IMR-90 (cell line): ENCODE data around the gene TFAP2A. TPM values are rescaled to one million over a fixed set of nuclear protein-coding genes. Genes with fewer than 3 reads are reported as not detected.

Experiments used
- ATAC-seq: fragments of 200-7000 bp; cut with Tn5 transposase; 2 replicates; pipeline ENCODE4 v1.9.1; 2020; ENCODE audit warnings: low read depth, mild to moderate bottlenecking, moderate library complexity
- BruUV-seq: library from RNA; stranded (reverse); fragments of 400-500 nt; replicated peaks from 2 replicates; lab custom pipeline; 2021; lab: Mats Ljungman, UMichigan
- CTCF ChIA-PET: fragments of 300-600 bp; formaldehyde crosslinking; extraction: SDS; loops from one replicate; lab custom pipeline; 2021; ENCODE audit warnings: antibody characterized with exemption; lab: Yijun Ruan, JAX
- POLR2A ChIA-PET: fragments of 300-600 bp; sonication (Branson Sonifier 250); formaldehyde crosslinking; loops from one replicate; lab custom pipeline; 2022; ENCODE audit warnings: antibody characterized with exemption; ENCODE audit not compliant: unreplicated experiment; lab: Charles Lee
- DNase-seq: peaks from one replicate; pipeline ENCODE4 v3.0.0; 2013
- H2AFZ ChIP-seq: replicated peaks from 2 replicates; pipeline ENCODE3; 2013; ENCODE audit warnings: low read length, mild to moderate bottlenecking; ENCODE audit not compliant: poor library complexity
- H2AK5ac ChIP-seq: 2 replicates; pipeline ENCODE4 v1.6.1; 2013; ENCODE audit warnings: low read depth, low read length, inconsistent platforms
- H2AK9ac ChIP-seq: replicated peaks from 2 replicates; pipeline ENCODE3; 2013; ENCODE audit warnings: mild to moderate bottlenecking, low read depth, low read length, moderate library complexity; ENCODE audit not compliant: poor library complexity
- H2BK120ac ChIP-seq: 2 replicates; pipeline ENCODE4 v1.6.1; 2013; ENCODE audit warnings: low read depth, low read length, inconsistent platforms
- H2BK15ac ChIP-seq: 3 replicates; pipeline ENCODE4 v1.6.1; 2013; ENCODE audit warnings: low read depth, low read length, inconsistent platforms
- H2BK20ac ChIP-seq: 2 replicates; pipeline ENCODE4 v1.6.1; 2013; ENCODE audit warnings: low read depth, mild to moderate bottlenecking, inconsistent platforms, low read length, moderate library complexity
- H2BK5ac ChIP-seq: 2 replicates; pipeline ENCODE4 v1.6.1; 2013; ENCODE audit warnings: mild to moderate bottlenecking, low read depth, low read length, inconsistent platforms; ENCODE audit not compliant: poor library complexity, severe bottlenecking
- H3K14ac ChIP-seq: replicated peaks from 2 replicates; pipeline ENCODE4 v1.6.1; 2013; ENCODE audit warnings: low read depth, low read length, inconsistent platforms
- H3K18ac ChIP-seq: 2 replicates; pipeline ENCODE4 v1.6.1; 2013; ENCODE audit warnings: low read depth, low read length, control low read depth
- H3K23ac ChIP-seq: 2 replicates; pipeline ENCODE4 v1.6.1; 2013; ENCODE audit warnings: low read depth, low read length, inconsistent platforms
- H3K27ac ChIP-seq: 2 replicates; pipeline ENCODE4 v1.5.1; 2013; ENCODE audit warnings: mild to moderate bottlenecking, control low read depth, low read length; ENCODE audit not compliant: insufficient read depth
- H3K27me3 ChIP-seq: 2 replicates; pipeline ENCODE4 v1.6.1; 2013; ENCODE audit warnings: low read length; ENCODE audit not compliant: control insufficient read depth, insufficient read depth
- H3K36me3 ChIP-seq: 2 replicates; pipeline ENCODE4 v1.6.1; 2013; ENCODE audit warnings: low read length, mixed read lengths; ENCODE audit not compliant: control insufficient read depth, insufficient read depth
- H3K4ac ChIP-seq: 2 replicates; pipeline ENCODE4 v1.6.1; 2013; ENCODE audit warnings: low read depth, low read length, inconsistent platforms
- H3K4me1 ChIP-seq: 2 replicates; pipeline ENCODE4 v1.6.1; 2013; ENCODE audit warnings: low read length, mixed read lengths; ENCODE audit not compliant: control insufficient read depth, insufficient read depth
- H3K4me2 ChIP-seq: 2 replicates; pipeline ENCODE4 v1.6.1; 2013; ENCODE audit warnings: low read depth, mild to moderate bottlenecking, control low read depth, low read length, moderate library complexity
- H3K4me3 ChIP-seq: 2 replicates; pipeline ENCODE4 v1.5.1; 2013; ENCODE audit warnings: low read depth, mild to moderate bottlenecking, control low read depth, low read length, moderate library complexity; ENCODE audit not compliant: insufficient read depth
- H3K56ac ChIP-seq: 2 replicates; pipeline ENCODE4 v1.6.1; 2013; ENCODE audit warnings: low read length, inconsistent platforms; ENCODE audit not compliant: insufficient read depth; ENCODE audit errors: extremely low read depth
- H3K79me1 ChIP-seq, 2 experiments: 2 replicates each; pipeline ENCODE4 v1.6.1; 2013; ENCODE audit warnings: low read length in 2 of 2, inconsistent platforms in 1 of 2, low read depth in 1 of 2
- H3K9ac ChIP-seq: 2 replicates; pipeline ENCODE4 v1.6.1; 2013; ENCODE audit warnings: low read depth, low read length, control low read depth
- H3K9me1 ChIP-seq: 2 replicates; pipeline ENCODE4 v1.6.1; 2013; ENCODE audit warnings: low read length, inconsistent platforms; ENCODE audit not compliant: insufficient read depth
- H3K9me3 ChIP-seq: 2 replicates; pipeline ENCODE4 v1.6.1; 2013; ENCODE audit warnings: low read length; ENCODE audit not compliant: control insufficient read depth, insufficient read depth
- H4K20me1 ChIP-seq: 2 replicates; pipeline ENCODE4 v1.6.1; 2013; ENCODE audit warnings: low read length, inconsistent platforms; ENCODE audit not compliant: insufficient read depth
- H4K5ac ChIP-seq: 2 replicates; pipeline ENCODE4 v1.6.1; 2013; ENCODE audit warnings: mild to moderate bottlenecking, low read depth, low read length, control low read depth
- H4K8ac ChIP-seq, 2 experiments: 2 replicates each; pipeline ENCODE4 v1.6.1; 2013; ENCODE audit warnings: low read depth in 2 of 2, low read length in 2 of 2, control low read depth in 1 of 2, inconsistent platforms in 1 of 2
- H4K91ac ChIP-seq: 2 replicates; pipeline ENCODE4 v1.6.1; 2013; ENCODE audit warnings: low read depth, low read length, inconsistent platforms; ENCODE audit not compliant: insufficient read depth
- CHD1 ChIP-seq: IDR thresholded peaks from 2 replicates; pipeline ENCODE4 v1.6.1; 2012; ENCODE audit warnings: low read depth, low read length, improper control_type of control experiment
- CTCF ChIP-seq: conservative IDR thresholded peaks from 2 replicates; pipeline ENCODE4 v1.5.1; 2012; ENCODE audit warnings: mild to moderate bottlenecking, low read depth, low read length, improper control_type of control experiment
- ELK1 ChIP-seq: fragments of 150-350 bp; IDR thresholded peaks from 2 replicates; pipeline ENCODE4 v1.6.1; 2016; ENCODE audit warnings: low read depth, mild to moderate bottlenecking, low read length, moderate library complexity, borderline replicate concordance
- FOS ChIP-seq: fragments of 150-350 bp; IDR thresholded peaks from 2 replicates; pipeline ENCODE4 v1.6.1; 2016; ENCODE audit warnings: low read depth, low read length
- MAFK ChIP-seq: IDR thresholded peaks from 2 replicates; pipeline ENCODE4 v1.6.1; 2012; ENCODE audit warnings: low read depth, low read length, improper control_type of control experiment
- MAZ ChIP-seq: IDR thresholded peaks from 2 replicates; pipeline ENCODE4 v1.6.1; 2012; ENCODE audit warnings: low read depth, mild to moderate bottlenecking, low read length, improper control_type of control experiment, moderate library complexity, borderline replicate concordance
- POLR2A ChIP-seq: IDR thresholded peaks from 2 replicates; pipeline ENCODE4 v1.6.1; 2012; ENCODE audit warnings: mild to moderate bottlenecking, low read depth, low read length
- RAD21 ChIP-seq: IDR thresholded peaks from 2 replicates; pipeline ENCODE4 v1.6.1; 2012; ENCODE audit warnings: low read length, improper control_type of control experiment
- RCOR1 ChIP-seq: IDR thresholded peaks from 2 replicates; pipeline ENCODE4 v1.6.1; 2012; ENCODE audit warnings: mild to moderate bottlenecking, low read length, improper control_type of control experiment; ENCODE audit not compliant: insufficient replicate concordance
- RFX5 ChIP-seq: IDR thresholded peaks from 2 replicates; pipeline ENCODE4 v1.8.0; 2012; ENCODE audit warnings: low read depth, mild to moderate bottlenecking, low read length, moderate library complexity
- SMC3 ChIP-seq: fragments of 150-350 bp; IDR thresholded peaks from 2 replicates; pipeline ENCODE4 v1.6.1; 2016; ENCODE audit warnings: low read depth, mild to moderate bottlenecking, antibody characterized with exemption, low read length, moderate library complexity
- USF2 ChIP-seq: fragments of 150-350 bp; IDR thresholded peaks from 2 replicates; pipeline ENCODE4 v1.6.1; 2017; ENCODE audit warnings: mild to moderate bottlenecking, antibody characterized with exemption, low read length, low read depth
- WGBS, 2 experiments: methylation state at CpG; one replicate each; pipeline versions ENCODE4 v1.1.5 to v1.1.7; 2013; ENCODE audit warnings: missing lambda C conversion rate in 2 of 2; ENCODE audit not compliant: insufficient read length in 1 of 2; ENCODE audit errors: extremely low coverage in 2 of 2; 5-methylcytosine and 5-hydroxymethylcytosine counted together
- dilution Hi-C: fragments of 300-500 bp; cut with HindIII; formaldehyde crosslinking; loops from one replicate; pipeline ENCODE4 v1.14.3; 2018; ENCODE audit warnings: low sequenced_read_pairs; ENCODE audit not compliant: unreplicated experiment
- in situ Hi-C: fragments of 300-500 bp; cut with MboI; formaldehyde crosslinking; loops from 3 replicates; pipeline ENCODE4 v1.14.3; 2019; ENCODE audit warnings: low sequenced_read_pairs, inconsistent platforms, mixed read lengths
- intact Hi-C: fragments of 100-400 bp; cut with micrococcal nuclease; formaldehyde crosslinking; loops from 2 replicates; pipeline ENCODE4 v1.10.0; 2022
- polyA plus RNA-seq, 3 experiments: library from polyadenylated mRNA; depleted of rRNA; stranded (reverse); fragments of >200 nt; gene quantifications; 2 replicates each; pipeline ENCODE4 v1.2.3, GENCODE V29; 2012; ENCODE audit warnings: low replicate concordance in 1 of 3
- total RNA-seq: library from RNA; depleted of rRNA; stranded (reverse); fragments of >200 nt; gene quantifications from 2 replicates; pipeline ENCODE4 v1.2.3, GENCODE V29; 2012

Gene TFAP2A
- total and polyA plus RNA-seq, 2 of the 4 experiments (the other 2 are of a cell fraction): 0.72 to 7.1 TPM

- no peak for TF ChIP-seq MAZ
These were observed 27.9 kb downstream of the TFAP2A start (continued) for GRCh38 chr6:10386756-10387654.

- no peak overlapping the region for H2BK120ac ChIP-seq
- CTCF ChIA-PET: no interaction called here
- dilution Hi-C loops: no loop called here
- no peak for TF ChIP-seq RCOR1
- no peak for TF ChIP-seq CHD1
- no peak for TF ChIP-seq MAFK
- TF ChIP-seq RFX5: no peak
- no peak for TF ChIP-seq POLR2A
- TF ChIP-seq FOS: no peak
- TF ChIP-seq MAZ: no peak
- no peak for TF ChIP-seq SMC3
- no peak for TF ChIP-seq RAD21
- no peak for TF ChIP-seq USF2
- no peak for TF ChIP-seq ELK1
- TF ChIP-seq CTCF: no peak
These were observed 28.7 kb downstream of the TFAP2A start for GRCh38 chr6:10386220-10386619.

More at GRCh38 chr6:10386220-10386619, 28.7 kb downstream of the TFAP2A start:
- Histone ChIP-seq H3K4me3 (no peak overlapping the region), H3K23ac (0 out of 2 replicates have a peak overlapping the region, but pooled peaks have one; percentile 27), H4K20me1 (no peaks in the 10 kb centered on the region), H2BK20ac (no peak overlapping the region), H3K36me3 (no peaks in the 10 kb centered on the region), H2AK9ac (no peak overlapping the region), H3K9me3 (peaks cover 7% of the 10 kb centered on the region), H3K18ac (no peak overlapping the region), H2AK5ac (no peak overlapping the region), H4K8ac (no peak overlapping the region), H2AFZ (no peak overlapping the region), H3K9ac (no peak overlapping the region), H4K5ac (no peak overlapping the region), H2BK15ac (no peak overlapping the region), H3K56ac (no peak overlapping the region), H2BK5ac (no peak overlapping the region), H3K14ac (no peak overlapping the region), H4K91ac (no peak overlapping the region), H3K9me1 (no peaks in the 10 kb centered on the region), H3K4ac (no peak overlapping the region), H3K4me2 (no peak overlapping the region), H3K27ac (no peak overlapping the region), H3K27me3 (peaks cover 92% of the 10 kb centered on the region), H3K79me1 (no peaks in the 10 kb centered on the region), H3K4me1 (no peaks in the 10 kb centered on the region)
- in situ Hi-C loops: no loop called here
- no TSS peak for BruUV-seq
- POLR2A ChIA-PET: no interaction called here
- no CpG with 5 or more reads among the region's 2 CpGs for WGBS, 2 experiments
- ATAC-seq: no peak
- intact Hi-C loops: no loop called here
- DNase-seq: no peak
